ENCODE data around the gene S100A11. TPM values are rescaled to one million over a fixed set of nuclear protein-coding genes. Genes with fewer than 3 reads are reported as not detected.

S100A11 gene
- total RNA-seq, 1 experiment from 2014 or later, result 302 TPM

- H3K9me3 Mint-ChIP-seq, result no peaks in the 10 kb centered on the region
- Histone ChIP-seq H2AK5ac (ENCODE audit: insufficient read length, low read length) (no peak within 1 kb of the TSS), H3K14ac (ENCODE audit: insufficient read depth, low read length) (peak within 1 kb of the TSS; percentile 80), H3K9me3 (ENCODE audit: control insufficient read depth, low read depth, low read length) (no peaks in the 10 kb centered on the region), H3K23me2 (ENCODE audit: insufficient read length, low read depth, low read length, poor library complexity, severe bottlenecking) (peaks cover 21% of the 10 kb centered on the region), H2AFZ (ENCODE audit: low read length) (no peak within 1 kb of the TSS), H3K79me2 (ENCODE audit: insufficient read depth, low read length) (peaks cover 19% of the 10 kb centered on the region), H3K4me1 (ENCODE audit: insufficient read depth, low read length) (peaks cover 12% of the 10 kb centered on the region; the same call in 1 of the 2 replicates), H4K8ac (replicated peaks; ENCODE audit: insufficient read length, low read depth, low read length) (no peak within 1 kb of the TSS), H3K27me3 (ENCODE audit: insufficient read depth, low read length) (no peaks in the 10 kb centered on the region), H3K18ac (ENCODE audit: insufficient read length, low read depth, low read length) (peak within 1 kb of the TSS; percentile 71), H3K79me1 (ENCODE audit: insufficient read depth, low read depth, low read length, poor library complexity, severe bottlenecking) (no peaks in the 10 kb centered on the region), H4K91ac (ENCODE audit: insufficient read length, low read depth, low read length) (peak within 1 kb of the TSS; percentile 19), H4K5ac (ENCODE audit: insufficient read length, low read depth, low read length) (peak within 1 kb of the TSS; percentile 19), H4K20me1 (ENCODE audit: control insufficient read depth, insufficient read depth, insufficient read length) (no peaks in the 10 kb centered on the region), H2BK15ac (ENCODE audit: low read depth, low read length) (no peak within 1 kb of the TSS), H3K9ac (ENCODE audit: extremely low read depth, insufficient read length, low read length) (peak within 1 kb of the TSS; percentile 77), H3K23ac (ENCODE audit: insufficient read length, low read depth, low read length) (no peak within 1 kb of the TSS), H3K4ac (ENCODE audit: low read depth, low read length) (no peak within 1 kb of the TSS), H2BK5ac (ENCODE audit: insufficient read length, low read length) (no peak within 1 kb of the TSS), H3T11ph (ENCODE audit: low read length) (no peak within 1 kb of the TSS), H2BK20ac (ENCODE audit: low read depth, low read length, poor library complexity, severe bottlenecking) (no peak within 1 kb of the TSS), H2BK120ac (ENCODE audit: low read depth, low read length, poor library complexity, severe bottlenecking) (no peak within 1 kb of the TSS), H3K56ac (ENCODE audit: insufficient read length, low read depth, low read length) (no peak within 1 kb of the TSS), H3K4me2 (ENCODE audit: insufficient read depth, insufficient read length, low read length) (peak within 1 kb of the TSS; percentile 89), H3K27ac (ENCODE audit: insufficient read length, low read depth, low read length) (peak within 1 kb of the TSS; percentile 18), H2BK12ac (ENCODE audit: insufficient read length, low read depth, low read length) (no peak within 1 kb of the TSS)
- no peak for TF ChIP-seq CTCF (conservative IDR thresholded peaks at IDR 0.05)
- peaks cover 32 to 46% of the 10 kb centered on the region in 2 experiments for H3K4me1 Mint-ChIP-seq
- no CpG with 5 or more reads among the region's 69 CpGs for WGBS (ENCODE audit: extremely low coverage, insufficient read length, low lambda C conversion rate)
- H3K27ac Mint-ChIP-seq, result peak within 1 kb of the TSS in 2 of 3 experiments; percentile 86 to 93; a peak in 3 of 7 replicates
- H3K27me3 Mint-ChIP-seq (ENCODE audit: low read depth), result peaks cover 8% of the 10 kb centered on the region
- no peaks in the 10 kb centered on the region for H3K36me3 Mint-ChIP-seq (ENCODE audit: insufficient read depth in 1 of 3, low read depth in 3 of 3)
- peak within 1 kb of the TSS; percentile 88 to 95 for H3K4me3 Mint-ChIP-seq
- DNase-seq, result peak; percentile 70
Measured at GRCh38 chr1:151993734-151994496, 42.9 kb downstream of the S100A11 start, which contains the start of gene S100A10. S100A10 (minus strand) TSS chr1:151993859; CDS start chr1:151986230, 7,629 bp downstream.
